AG09319 (cell line): Measurements from ENCODE around the gene HECTD2.

ENCODE experiments used
- DNase-seq: peaks from one replicate; pipeline ENCODE4 v3.0.0-alpha.2; 2010; ENCODE audit warnings: low read depth; ENCODE audit errors: extremely low read depth
- CTCF ChIP-seq: IDR thresholded peaks from 2 replicates; pipeline ENCODE4 v1.5.1; 2011; ENCODE audit warnings: low read depth, mild to moderate bottlenecking, inconsistent platforms, low read length, moderate library complexity

The HECTD2 gene

GRCh38 chr10:91416339-91416855, 6.3 kb downstream of the HECTD2 start:
- no peak for TF ChIP-seq CTCF
- no peak for DNase-seq

GRCh38 chr10:91418416-91418815, 8.3 kb downstream of the HECTD2 start:
- DNase-seq = no peak
- TF ChIP-seq CTCF = no peak

GRCh38 chr10:91420868-91421267, 10.7 kb downstream of the HECTD2 start:
- DNase-seq = no peak
- TF ChIP-seq CTCF = no peak

GRCh38 chr10:91422915-91423314, 12.8 kb downstream of the HECTD2 start:
- TF ChIP-seq CTCF = no peak
- DNase-seq = no peak

- TF ChIP-seq CTCF = no peak
These were observed 13.9 kb downstream of the HECTD2 start for GRCh38 chr10:91424016-91424415.

GRCh38 chr10:91432175-91432574, 22.0 kb downstream of the HECTD2 start:
- no peak for TF ChIP-seq CTCF

More at GRCh38 chr10:91424016-91424415, 13.9 kb downstream of the HECTD2 start:
- DNase-seq = no peak

GRCh38 chr10:91433620-91434019, 23.5 kb downstream of the HECTD2 start:
- DNase-seq = no peak
- no peak for TF ChIP-seq CTCF

More at GRCh38 chr10:91432175-91432574, 22.0 kb downstream of the HECTD2 start:
- DNase-seq = no peak
